NCI-H345 treated with DMSO at 0.1 percent for 48 hours (cell line): Measurements from ENCODE around the gene HHAT.

ENCODE experiments used
- DNase-seq: peaks from one replicate; lab custom pipeline; 2025; ENCODE audit not compliant: unreplicated experiment; lab: John Stamatoyannopoulos, UW

HHAT gene

GRCh38 chr1:210313046-210313595, 15.6 kb upstream of the HHAT start:
- DNase-seq = no peak

GRCh38 chr1:210313921-210314320, 14.8 kb upstream of the HHAT start:
- DNase-seq = no peak

- no peak for DNase-seq
Measured at GRCh38 chr1:210315529-210315928, 13.2 kb upstream of the HHAT start.

GRCh38 chr1:210321131-210321530, 7.6 kb upstream of the HHAT start:
- DNase-seq = no peak

- DNase-seq = no peak
Measured at GRCh38 chr1:210321552-210321951, 7.2 kb upstream of the HHAT start.

GRCh38 chr1:210323957-210324356, 4.7 kb upstream of the HHAT start:
- DNase-seq = no peak

GRCh38 chr1:210325026-210325670, 3.6 kb upstream of the HHAT start:
- DNase-seq = no peak

- no peak for DNase-seq
Measured at GRCh38 chr1:210328032-210328745, 513 bp upstream of the HHAT start.

GRCh38 chr1:210330279-210330866, 1.7 kb downstream of the HHAT start:
- peak; percentile 49 for DNase-seq

- no peak for DNase-seq
Measured at GRCh38 chr1:210332233-210332632, 3.5 kb downstream of the HHAT start.

- DNase-seq = no peak
Measured at GRCh38 chr1:210332719-210333398, 4.2 kb downstream of the HHAT start.

- no peak for DNase-seq
Measured at GRCh38 chr1:210335001-210335400, 6.3 kb downstream of the HHAT start.

GRCh38 chr1:210336362-210336761, 7.7 kb downstream of the HHAT start:
- DNase-seq = no peak

- DNase-seq = no peak
Measured at GRCh38 chr1:210339500-210339899, 10.8 kb downstream of the HHAT start.

GRCh38 chr1:210340311-210340710, 11.6 kb downstream of the HHAT start:
- no peak for DNase-seq

GRCh38 chr1:210340841-210341240, 12.1 kb downstream of the HHAT start:
- DNase-seq = no peak

- DNase-seq = peak; percentile 25
Measured at GRCh38 chr1:210342986-210343780, 14.5 kb downstream of the HHAT start.

GRCh38 chr1:210344706-210345105, 16.0 kb downstream of the HHAT start:
- no peak for DNase-seq

GRCh38 chr1:210347112-210347511, 18.4 kb downstream of the HHAT start:
- no peak for DNase-seq

GRCh38 chr1:210351496-210351895, 22.8 kb downstream of the HHAT start:
- DNase-seq = no peak

- DNase-seq = no peak
Measured at GRCh38 chr1:210352575-210352974, 23.9 kb downstream of the HHAT start.
